Stimulated activated CD4-positive, alpha-beta T cell treated with anti-CD3 and anti-CD28 coated beads, TNF-alpha, amount 100 ng/mL, for 4 hours (primary cell): Measurements from ENCODE around the gene GPC1.

ENCODE experiments used
- DNase-seq, 3 experiments: peaks; one replicate each; pipeline ENCODE4 v3.0.0-alpha.2; 2020; ENCODE audit warnings: low read depth in 3 of 3

The GPC1 gene

DNA sequence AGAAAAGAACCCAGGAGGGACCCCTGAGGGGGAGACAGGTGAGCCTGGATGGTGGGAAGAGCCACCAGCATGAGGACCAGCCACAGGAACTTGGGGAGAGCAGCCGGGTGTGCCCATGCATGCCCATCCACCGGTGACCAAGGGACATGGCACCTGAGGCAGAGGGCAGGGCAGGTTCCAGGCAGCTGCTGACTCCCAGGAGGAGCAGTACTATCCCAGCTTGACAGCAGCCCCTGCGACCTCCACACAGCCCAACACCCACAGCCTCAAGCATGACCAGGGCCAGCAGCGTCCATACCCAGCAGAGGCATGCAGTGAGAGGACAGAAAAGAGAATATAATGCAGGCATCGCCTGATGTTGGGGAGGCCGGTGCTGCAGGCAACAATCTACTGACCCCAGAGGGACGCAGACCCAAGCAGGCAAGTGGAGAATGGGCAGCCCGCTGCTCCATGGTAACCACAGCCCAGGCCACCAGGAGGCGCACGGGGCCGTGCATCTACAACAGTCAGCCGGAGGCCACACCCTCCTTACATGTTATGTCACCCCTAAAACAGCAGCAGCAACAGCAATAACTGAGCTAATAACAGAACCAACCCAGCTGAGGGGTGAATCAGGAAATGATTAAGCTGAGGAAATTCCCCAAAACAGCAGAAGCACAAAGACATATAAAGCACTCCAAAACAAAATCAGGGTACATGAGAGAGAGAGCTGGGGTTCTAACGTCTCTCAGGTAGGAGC is 78.3 kb downstream of the GPC1 start:
- peak; percentile 64 to 71 (median 65) for DNase-seq

DNA sequence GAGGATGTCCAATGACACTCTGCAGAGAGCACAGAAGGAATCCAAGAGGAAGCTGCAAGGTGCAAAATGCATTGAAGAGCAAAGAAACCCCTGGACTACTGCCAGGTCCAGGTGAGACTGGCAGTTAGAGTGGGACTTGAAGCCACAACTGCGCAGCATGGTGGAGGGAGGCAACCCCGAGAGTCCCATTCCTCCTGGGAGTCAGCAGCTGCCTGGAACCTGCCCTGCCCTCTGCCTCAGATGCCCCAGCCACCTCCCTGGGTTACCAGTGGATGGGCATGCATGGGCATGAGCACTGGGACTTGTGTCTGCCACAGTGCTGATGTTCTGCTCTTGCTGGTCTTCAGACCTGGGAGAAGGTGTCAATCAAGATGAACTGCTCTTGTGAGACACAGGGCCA is 79.2 kb downstream of the GPC1 start:
- DNase-seq: no peak

DNA sequence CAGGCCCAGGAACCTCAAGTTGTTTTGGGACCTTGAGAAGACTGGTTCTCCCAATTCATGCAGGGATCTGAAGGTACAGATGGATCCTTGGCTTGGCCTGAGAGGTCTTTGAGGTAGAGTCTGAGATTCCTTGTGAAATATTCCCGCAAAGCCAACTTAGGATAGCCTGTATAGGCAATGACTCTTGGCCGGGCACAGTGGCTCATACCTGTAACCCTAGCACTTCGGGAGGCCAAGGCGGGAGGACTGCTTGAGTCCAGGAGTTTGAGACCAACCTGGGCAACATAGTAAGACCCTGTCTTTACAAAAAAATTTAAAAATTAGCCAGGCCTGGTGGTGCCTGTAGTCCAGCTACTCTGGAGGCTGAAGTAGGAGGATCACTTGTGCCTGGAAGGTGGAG is 81.9 kb downstream of the GPC1 start:
- DNase-seq: no peak
